GM18526 (cell line): ENCODE results near the gene CSKMT.

Experiments used
- POLR2A ChIP-seq: IDR thresholded peaks from 3 replicates; pipeline ENCODE4 v1.6.1; 2011; ENCODE audit not compliant: insufficient read length; ENCODE audit errors: extremely low read depth

The CSKMT gene, protein sequence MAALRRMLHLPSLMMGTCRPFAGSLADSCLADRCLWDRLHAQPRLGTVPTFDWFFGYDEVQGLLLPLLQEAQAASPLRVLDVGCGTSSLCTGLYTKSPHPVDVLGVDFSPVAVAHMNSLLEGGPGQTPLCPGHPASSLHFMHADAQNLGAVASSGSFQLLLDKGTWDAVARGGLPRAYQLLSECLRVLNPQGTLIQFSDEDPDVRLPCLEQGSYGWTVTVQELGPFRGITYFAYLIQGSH

DNA sequence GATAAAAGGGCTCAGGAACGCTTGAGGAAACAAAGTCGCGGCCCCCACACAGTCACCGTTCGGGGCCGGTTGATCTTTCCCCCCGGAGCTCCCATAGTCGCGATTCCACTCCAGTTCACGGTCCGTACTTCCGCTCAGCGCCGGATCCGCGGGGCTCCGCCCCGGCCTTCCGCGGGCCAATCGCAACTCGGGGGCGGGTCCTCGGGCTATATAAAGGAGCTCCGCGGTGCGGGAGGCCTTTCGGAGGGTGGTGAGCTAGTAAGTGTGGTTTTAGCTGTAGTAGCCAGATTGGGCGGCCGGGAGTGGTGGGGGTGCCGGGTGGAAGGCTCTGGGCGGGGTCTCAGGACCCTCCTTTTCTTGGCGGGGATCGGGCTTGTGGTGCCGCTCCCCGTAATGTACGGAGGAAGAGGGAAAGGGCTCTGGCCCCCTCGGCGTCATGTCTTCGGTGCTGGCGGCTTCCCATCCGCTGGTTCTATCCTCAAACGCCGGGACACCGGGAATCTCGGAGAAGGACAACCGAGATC is at the start of gene CSKMT, which contains the start of gene C11orf98:
Gene CSKMT, plus strand, starts transcription at position 238 of the 524 bp plus-strand sequence. CDS start 568 bp downstream, outside the sequence.
Gene C11orf98, minus strand, starts transcription at position 136 of the 524 bp plus-strand sequence. Its CDS starts 41 bp downstream, at position 95.
- TF ChIP-seq POLR2A, result peak; percentile 100

DNA sequence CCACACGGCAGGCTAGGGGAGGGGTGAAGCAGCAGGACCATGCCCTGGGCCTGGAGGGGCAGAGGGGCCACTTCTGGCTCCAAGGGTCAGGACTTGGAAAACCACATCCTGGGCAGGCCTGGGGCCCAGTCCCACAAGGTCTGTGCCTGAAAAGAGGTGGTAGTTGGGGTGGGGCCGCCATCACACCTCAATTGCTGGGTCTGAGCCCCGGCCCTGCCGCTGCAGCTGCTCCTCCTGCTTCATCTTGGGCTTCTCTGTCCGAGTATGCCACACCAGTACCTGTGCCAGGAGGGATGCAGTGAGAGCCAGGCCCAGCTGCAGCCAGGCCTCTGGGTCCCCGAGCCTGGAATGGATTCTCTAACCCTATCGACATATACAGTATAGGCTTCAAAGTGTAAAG is 49.6 kb upstream of the CSKMT start:
- no peak for TF ChIP-seq POLR2A

DNA sequence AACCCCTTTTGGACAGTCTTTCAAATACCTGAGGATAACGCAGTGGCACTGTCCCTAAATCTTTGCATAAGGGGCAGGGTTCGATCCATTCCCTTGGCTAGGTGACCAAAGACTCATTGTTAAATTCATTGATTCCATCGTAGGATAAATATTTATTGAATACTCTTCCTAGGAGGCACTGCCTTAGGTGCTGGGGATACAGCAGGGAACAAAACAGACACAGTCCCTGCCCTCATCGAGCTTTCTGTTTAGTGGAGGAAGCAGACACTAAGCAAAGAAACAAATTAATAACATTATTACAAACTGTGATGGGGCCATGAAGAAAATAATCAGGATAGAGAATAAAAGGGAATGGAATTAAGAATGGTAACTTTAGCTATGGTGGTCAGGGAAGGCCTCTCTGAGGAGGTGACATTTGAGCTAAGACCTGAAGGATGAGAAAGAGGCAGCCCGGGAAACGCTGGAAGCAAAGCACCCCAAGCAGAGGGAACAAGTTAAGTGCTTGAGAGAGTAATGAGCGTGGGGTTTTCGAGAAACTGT is 44.0 kb upstream of the CSKMT start:
- no peak for TF ChIP-seq POLR2A

DNA sequence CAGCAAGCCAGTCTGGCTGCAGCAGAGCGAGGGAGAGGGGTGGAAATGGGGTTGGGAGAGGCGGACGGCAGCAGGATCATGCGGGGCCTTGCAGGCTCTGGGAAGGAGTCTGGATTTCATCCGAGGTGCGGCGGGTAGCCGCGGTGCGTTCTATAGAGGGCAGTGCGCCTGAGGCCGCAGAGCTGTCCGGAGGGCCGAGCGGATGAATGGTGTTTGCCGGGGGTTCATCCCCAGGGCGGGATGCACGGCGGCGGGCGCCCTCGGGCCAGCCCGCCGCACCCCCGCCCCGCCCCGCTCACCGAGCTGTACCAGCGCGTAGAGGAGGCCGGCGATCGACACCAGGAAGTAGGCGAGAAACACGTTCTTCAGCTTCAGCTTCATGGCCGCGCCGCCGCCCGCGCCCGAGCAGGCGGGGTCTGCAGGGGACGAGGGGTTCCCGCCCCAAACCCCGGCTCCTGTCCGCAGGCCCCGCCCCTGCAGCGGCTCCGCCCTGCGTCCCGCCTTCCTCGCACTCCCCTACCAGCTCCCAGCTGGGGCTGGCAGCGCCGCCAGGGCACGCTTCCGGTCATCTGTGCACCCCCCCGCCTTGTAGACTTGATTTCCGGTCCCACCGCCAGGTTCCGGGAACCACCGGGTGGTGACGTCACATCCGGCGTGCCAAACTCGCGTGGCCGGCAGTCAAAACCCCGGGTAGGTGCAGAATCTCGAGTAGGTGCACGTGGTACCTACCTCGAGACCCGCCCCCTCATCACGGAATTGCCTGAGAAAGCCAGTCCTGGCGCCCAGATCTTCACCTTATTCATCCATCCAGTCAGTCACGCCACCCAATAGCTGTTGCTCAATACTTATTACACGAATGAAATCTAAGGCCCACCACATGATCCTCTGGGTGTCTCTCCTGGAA is 43.3 kb upstream of the CSKMT start, which contains the start of gene B3GAT3:
Gene B3GAT3, minus strand, starts transcription at position 420 of the 904 bp plus-strand sequence. Its CDS starts 39 bp downstream, at position 381.
- peak; percentile 84 for TF ChIP-seq POLR2A

DNA sequence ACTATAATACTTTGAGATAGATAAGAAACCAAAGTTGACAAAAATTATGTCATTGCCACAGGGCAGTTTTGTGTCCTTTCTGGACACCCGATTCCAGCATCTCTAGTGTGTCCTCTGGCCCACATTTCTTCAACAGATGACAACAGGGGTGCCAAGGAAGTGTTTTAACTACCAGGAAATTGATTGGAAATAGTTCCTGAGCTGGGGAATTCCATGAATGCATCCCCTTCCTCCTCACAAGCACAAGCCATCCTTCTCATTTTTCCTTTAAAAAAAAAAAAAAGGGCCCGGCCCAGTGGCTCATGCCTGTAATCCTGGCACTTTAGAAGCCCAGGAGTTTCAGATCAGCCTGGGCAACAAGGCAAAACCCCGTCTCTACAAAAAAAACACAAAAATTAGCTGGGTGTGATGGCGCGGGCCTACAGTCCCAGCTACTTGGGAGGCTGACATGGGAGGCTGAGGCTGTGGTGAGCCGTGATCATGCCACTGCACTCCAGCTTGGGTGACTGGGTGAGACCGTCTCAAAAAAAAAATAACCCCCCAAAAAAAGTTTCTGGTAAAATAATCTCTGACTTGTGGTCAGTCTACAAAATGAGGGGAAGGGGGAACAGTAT is 42.5 kb upstream of the CSKMT start:
- no peak for TF ChIP-seq POLR2A

DNA sequence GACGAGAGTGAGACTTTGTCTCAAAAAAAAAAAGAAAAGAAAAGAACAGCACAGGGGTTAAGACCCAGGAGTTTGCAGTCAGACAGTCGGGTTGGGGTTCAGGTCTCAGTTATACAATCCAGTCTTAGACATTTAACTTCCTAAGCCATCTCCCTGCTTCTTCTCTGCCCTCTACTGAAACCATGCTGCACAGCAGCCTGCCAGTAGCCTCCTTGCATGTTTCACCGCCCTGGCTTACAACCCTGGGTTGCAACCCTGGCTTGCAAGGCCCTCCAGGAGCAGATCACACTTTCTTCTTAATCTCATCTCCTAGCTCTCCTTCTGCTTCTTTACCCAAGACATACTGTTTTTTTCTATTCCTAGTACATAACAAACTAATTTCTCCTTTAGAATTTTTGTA is 37.4 kb upstream of the CSKMT start:
- TF ChIP-seq POLR2A, result no peak

DNA sequence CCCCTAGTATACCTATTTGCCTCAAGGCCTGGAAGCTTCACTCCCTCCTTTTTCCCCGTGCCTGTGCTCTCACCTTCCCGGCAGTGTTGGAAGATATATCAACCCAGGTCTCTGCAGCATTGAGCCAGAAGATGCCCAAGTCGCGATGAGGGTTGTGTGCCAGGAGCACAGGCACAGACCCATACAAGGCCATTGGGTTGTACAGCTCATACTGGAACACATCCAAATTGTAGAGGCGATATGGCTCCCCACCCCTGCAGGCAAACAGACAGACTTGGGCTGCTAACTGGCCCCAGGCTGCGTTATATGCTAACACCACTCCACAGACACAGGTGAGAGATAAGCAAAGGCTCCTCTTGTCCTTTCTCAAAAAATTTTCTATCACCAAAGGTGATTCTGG is 32.6 kb upstream of the CSKMT start:
- no peak for TF ChIP-seq POLR2A

DNA sequence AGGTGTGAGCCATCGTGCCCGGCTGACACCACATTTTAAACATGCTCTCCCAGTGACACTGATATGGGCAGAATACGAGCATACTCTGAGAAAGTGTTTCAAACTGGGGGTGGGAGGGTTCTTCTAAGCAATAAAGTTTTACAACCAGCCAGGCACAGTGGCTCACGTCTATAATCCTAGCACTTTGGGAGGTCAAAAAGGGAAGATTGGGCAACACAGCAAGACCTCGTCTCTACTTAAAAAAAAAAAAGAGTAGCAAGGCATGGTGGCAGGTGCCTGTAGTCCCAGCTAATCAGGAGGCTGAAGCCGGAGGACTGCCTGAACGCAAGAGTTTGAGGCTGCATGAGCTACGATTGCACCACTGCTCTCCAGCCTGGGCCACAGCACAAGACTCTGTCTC is 20.9 kb upstream of the CSKMT start:
- TF ChIP-seq POLR2A, result no peak

DNA sequence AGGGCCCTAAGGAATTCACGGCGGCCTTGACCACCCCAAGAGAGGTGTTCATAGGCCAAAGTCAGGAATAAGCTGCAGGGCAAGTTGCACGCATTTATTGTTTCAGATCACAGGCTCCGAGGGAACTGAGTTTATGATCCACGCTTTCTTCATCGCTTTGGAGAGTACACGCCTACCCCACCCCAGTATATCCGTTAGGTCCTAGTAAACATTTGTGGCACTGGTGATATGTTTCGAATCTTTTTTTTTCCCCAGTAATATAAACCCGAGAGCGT is 19.5 kb upstream of the CSKMT start:
- TF ChIP-seq POLR2A, result no peak

DNA sequence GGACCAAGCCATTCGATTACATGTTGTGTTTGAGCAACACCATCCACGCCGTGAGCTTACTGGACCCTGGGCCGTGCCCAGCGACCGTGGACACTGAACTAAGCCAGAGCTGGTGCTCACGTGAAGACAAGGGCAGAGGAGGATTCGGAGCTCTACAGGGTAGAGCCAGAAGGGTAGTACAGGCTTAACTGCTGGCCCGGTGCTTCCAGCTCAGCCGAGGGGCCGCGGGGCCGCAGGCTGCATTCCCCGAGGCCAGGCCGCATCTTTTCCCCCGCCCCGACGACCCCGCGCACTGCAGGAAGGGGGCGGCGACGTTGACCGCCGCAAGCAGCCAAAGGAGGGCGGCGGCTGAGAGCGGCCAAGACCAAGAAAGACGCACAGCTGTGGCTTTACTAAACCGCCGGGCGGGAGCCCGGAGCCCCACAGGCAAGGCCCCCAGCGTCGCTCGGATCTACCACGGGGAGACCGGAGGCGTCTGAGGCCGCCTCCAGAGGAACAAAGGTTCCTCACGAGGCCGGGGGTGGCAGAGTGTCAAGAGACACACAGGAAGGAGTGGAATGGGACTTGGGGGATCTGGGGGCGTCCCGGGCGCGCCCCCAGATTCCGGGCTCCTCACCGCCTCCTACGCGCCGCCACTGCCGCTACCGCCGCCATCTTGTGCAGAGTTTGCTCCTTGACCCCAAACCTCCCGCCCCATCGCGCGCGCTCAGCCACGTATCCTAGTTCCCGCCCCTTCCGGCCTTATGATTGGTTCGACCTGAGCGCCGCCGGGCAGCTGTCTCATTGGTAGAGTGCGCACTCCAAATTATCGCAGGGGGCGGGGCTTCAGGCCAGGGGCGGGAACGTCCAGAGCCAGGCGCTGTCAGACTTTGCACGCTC is 18.9 kb upstream of the CSKMT start, which contains the start of gene GANAB:
Gene GANAB, minus strand, starts transcription at position 668 of the 879 bp plus-strand sequence. Its CDS starts 14 bp downstream, at position 654.
- peak; percentile 90 for TF ChIP-seq POLR2A

DNA sequence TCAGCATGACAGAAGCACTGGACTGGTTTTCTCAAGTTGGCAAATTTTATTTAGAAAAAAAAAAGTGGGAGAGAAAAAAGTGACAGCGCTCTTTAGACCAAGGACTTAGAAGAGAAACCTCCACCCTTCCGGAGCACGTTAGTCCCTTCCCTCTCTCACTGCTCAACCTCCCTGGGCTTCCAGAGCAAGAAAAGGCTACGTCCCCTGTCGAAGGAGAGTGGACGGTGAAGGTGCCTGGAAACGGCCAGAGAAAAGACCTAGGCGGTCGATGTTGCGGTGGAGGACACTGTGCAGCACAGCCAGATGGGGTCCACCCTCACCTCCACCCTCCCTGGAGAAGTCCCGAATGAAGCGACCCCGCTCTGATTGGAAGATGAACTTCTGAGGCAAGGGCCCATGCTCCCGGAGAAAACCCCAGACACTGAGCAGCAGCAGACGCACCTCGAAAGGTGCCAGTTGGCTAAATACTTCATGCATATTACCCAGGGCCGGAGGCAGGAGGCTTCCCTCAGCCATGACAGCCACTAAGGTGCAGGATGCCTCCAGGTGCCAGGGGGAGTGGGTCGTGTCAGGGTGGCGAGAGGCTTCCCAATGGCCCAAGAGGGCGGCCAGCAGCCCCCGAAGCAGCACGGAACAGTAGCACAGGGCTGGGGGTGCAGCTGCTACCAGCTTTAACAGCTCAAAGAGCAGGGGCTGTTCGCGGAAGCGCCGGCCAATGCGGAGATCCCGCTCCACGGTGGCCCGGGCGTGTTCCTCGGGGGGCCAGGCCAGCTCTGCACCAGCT is 18.1 kb upstream of the CSKMT start:
- no peak for TF ChIP-seq POLR2A

DNA sequence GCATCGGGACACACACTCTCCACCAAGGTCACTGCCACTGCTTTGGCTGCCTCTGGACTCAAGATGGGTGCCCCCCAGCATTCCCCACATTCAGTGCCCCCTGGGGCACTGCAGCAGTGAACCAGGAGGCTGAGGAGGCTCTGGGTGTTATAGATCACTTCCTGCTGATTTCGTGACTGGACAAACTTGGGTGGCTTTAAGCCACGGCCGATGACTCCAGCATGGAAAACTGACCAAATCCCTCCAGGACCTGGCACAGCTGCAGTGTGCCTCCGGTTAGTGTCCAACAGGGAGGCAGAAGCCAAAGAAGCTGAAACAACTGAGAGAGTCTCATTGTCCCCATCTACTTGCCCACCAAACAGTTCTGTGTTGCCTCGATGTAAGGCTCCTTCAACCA is 17.5 kb upstream of the CSKMT start:
- TF ChIP-seq POLR2A, result no peak

DNA sequence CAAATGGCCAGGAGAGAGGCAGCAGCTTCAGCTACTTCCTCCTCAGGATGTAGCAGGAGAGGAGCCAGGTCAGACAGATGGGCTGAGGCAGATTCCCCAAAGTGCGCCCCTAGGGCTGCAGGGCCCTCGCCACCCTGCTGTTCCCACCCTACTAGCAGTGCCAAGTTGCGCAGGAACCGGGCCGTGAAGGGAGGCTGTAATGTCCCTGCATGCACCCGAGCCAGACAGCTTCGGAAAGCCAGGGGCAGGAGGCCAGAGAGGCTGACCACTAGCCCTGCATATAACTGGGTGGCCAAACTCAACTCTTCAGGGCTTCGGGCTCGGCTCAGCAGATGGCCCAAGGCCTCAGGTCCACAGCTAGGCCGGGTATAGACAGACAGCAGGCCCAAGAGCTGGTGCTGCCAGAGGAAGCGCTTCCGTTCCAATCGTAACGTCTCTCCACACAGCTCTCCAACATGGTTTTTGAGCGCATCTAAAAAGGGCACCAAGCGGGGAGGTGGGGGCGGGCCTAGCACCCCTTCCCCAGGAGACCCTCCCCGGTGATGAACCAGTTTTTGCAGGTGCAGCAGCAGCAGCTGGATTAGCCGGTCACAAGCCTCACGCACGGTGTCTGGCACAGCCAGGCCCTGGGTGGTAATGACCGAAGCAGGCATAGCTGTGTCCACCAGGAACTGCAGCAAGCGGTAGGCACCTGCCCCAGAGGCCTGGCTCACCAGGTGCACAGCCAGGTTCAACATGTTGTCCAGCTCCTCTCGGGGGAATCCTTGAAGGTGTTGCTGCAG is 16.7 kb upstream of the CSKMT start:
- TF ChIP-seq POLR2A, result no peak

DNA sequence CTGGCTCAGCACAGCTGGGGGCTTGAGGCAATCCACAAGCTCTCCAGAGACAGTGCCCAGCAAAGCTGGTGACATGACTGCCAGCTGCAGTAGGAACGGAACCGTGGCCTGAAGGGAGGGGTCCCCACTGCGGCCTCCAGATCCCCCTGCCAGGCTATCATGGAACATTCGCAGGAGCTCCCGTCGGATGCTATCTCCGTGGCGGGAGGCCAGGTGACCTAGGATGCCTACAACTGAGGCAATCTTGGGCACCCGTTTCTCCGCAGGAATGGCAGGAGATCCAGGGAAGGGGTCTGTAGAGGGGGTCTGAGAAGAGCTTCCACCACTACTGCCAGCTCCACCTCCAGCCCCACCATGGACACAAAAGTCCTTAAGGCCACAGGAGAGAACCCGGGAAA is 16.1 kb upstream of the CSKMT start:
- no peak for TF ChIP-seq POLR2A
